ENCODE data around the gene ZSCAN2. TPM values are rescaled to one million over a fixed set of nuclear protein-coding genes. Genes with fewer than 3 reads are reported as not detected.
"Not testable (repeated sequence)": the region's sequence is repeated elsewhere in the genome, so short reads cannot be mapped to it uniquely, and the experiment has no call there.

ZSCAN2 gene
- total and polyA plus RNA-seq, 2 of the 8 experiments (the other 6 are each of a cell fraction or from before 2014, with no cell fraction given): 23.6 to 52.4 TPM

DNA sequence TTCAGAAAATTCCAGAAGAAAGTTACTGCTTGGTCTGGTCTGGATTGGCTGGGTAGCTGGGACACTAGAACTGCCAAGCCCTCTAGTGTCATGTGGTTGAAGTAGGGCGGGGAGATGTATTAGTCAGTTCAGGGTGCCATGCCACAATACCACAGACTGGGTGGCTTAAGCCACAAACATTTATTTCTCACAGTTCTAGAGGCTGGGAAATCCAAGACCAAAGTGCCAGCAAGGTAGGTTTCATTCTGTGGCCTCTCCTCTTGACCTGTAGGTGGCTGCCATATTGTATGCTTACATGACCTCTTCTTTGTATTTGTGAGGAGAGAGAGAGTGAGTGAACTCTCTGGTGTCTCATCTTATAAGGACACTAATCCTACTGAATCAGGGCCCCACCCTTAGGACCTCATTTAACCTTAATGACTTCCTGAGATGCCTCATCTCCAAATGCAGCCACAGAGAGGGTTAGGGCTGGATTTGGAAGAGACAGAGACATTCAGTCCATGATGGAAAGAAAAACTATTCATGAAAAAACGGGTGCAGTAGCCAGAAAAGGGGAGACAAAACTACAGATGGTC lies 18.1 kb upstream of the ZSCAN2 start (continued):
- TF ChIP-seq CBX5 (IDR thresholded peaks at IDR 0.05; ENCODE audit: low read depth, low read length): no peak
- no peak for TF ChIP-seq POLR2AphosphoS5 (IDR thresholded peaks at IDR 0.05; ENCODE audit: low read depth, low read length)

DNA sequence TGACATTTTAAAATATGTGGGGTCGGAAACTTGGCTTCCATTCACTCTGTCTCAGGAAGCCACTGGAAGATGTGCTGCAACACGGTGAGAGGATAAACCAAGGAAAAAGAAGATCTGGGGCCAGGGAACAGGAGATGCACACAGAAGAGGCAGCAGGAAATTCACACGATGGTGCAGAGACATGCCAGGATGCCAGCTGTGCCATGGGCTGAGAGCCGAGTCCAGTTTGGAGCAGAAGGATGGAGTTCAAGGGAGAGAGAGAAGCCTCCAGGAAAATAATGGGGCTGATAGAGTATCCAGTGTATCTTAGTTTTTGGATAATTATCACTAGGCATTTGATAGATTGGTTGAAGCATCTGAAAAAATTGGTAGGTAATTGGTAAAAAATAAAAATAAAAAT lies 16.9 kb upstream of the ZSCAN2 start:
- H3K27me3 ChIP-seq (replicated peaks in 1 of 4; ENCODE audit: control insufficient read depth in 3 of 4, extremely low read depth in 1 of 4, insufficient read depth in 3 of 4, low read length in 3 of 4); FAIRE-seq; H2AK5ac ChIP-seq (ENCODE audit: low read depth, low read length); H3K56ac ChIP-seq (replicated peaks; ENCODE audit: insufficient read length, low read depth, low read length); H3K4me2 ChIP-seq (ENCODE audit: insufficient read depth in 1 of 2, low read depth in 2 of 2, low read length in 2 of 2); H3K9ac ChIP-seq (replicated peaks in 1 of 4; ENCODE audit: extremely low read depth in 1 of 4, low read depth in 3 of 4, low read length in 3 of 4); H3K14ac ChIP-seq (ENCODE audit: insufficient read length); H2BK5ac ChIP-seq (ENCODE audit: low read depth, low read length); H3K23ac ChIP-seq (ENCODE audit: insufficient read length); H3K27ac ChIP-seq (ENCODE audit: low read depth, low read length); H4K91ac ChIP-seq (replicated peaks; ENCODE audit: insufficient read length, low read length); H3K4ac ChIP-seq (replicated peaks; ENCODE audit: insufficient read length, low read depth, low read length); H2BK15ac ChIP-seq (ENCODE audit: low read length); H2AFZ ChIP-seq (ENCODE audit: low read length); POLR2A ChIA-PET (ENCODE audit: partially characterized antibody); H3K18ac ChIP-seq (ENCODE audit: extremely low read depth, low read length); H3K79me2 ChIP-seq (ENCODE audit: control insufficient read depth in 1 of 2, insufficient read depth in 2 of 2, low read length in 2 of 2); H3K9me3 ChIP-seq (ENCODE audit: insufficient read depth in 2 of 2, low read depth in 1 of 2, low read length in 1 of 2); H4K5ac ChIP-seq (ENCODE audit: insufficient read length, low read depth, low read length); H4K8ac ChIP-seq (ENCODE audit: extremely low read depth, insufficient read depth, low read length); H3K4me3 ChIP-seq (ENCODE audit: extremely low read depth in 1 of 4, insufficient read depth in 2 of 4, low read depth in 3 of 4, low read length in 4 of 4); H3K79me1 ChIP-seq (ENCODE audit: low read depth, low read length); H2BK12ac ChIP-seq (ENCODE audit: low read depth, low read length); H3K23me2 ChIP-seq (ENCODE audit: low read depth, low read length); H2BK20ac ChIP-seq (ENCODE audit: low read length); H2BK120ac ChIP-seq (replicated peaks; ENCODE audit: low read depth, low read length); H4K20me1 ChIP-seq (replicated peaks in 1 of 2; ENCODE audit: control insufficient read depth in 1 of 2, insufficient read depth in 2 of 2, low read length in 2 of 2); DNase-seq (ENCODE audit: low read depth in 1 of 2, low spot score in 2 of 2); H3K36me3 ChIP-seq (ENCODE audit: control insufficient read depth in 2 of 4, insufficient read depth in 4 of 4, low read length in 3 of 4): not testable (repeated sequence)
- WGBS, 2 experiments (ENCODE audit: extremely low coverage in 1 of 2, insufficient coverage in 1 of 2, insufficient read length in 1 of 2, insufficient replicate concordance in 2 of 2, low coverage in 1 of 2, low lambda C conversion rate in 2 of 2, missing lambda C conversion rate in 1 of 2): 90% methylated on average over 4 of the region's 4 CpGs; no CpG with 5 or more reads in 1 of the 2 experiments
- peaks cover 0 to 11% (median 0%) of the 10 kb centered on the region in 4 experiments; a peak in 2 of 7 replicates for H3K4me1 ChIP-seq (replicated peaks in 1 of 4; ENCODE audit: control insufficient read depth in 3 of 4, insufficient read depth in 4 of 4, low read length in 3 of 4)
- CTCF ChIA-PET (ENCODE audit: partially characterized antibody): interaction anchor here (0.6 to 10.1 kb wide), 4 partner anchors 9 to 72 kb away, joined by 3 to 86 read pairs (median 10); partner anchors contain the start of genes NMB and WDR73

Measured in H1 (cell line).